Posterior cingulate gyrus (tissue), 11 donors: Measurements from ENCODE around the gene DUSP9.
"Not testable (repeated sequence)": the region's sequence is repeated elsewhere in the genome, so short reads cannot be mapped to it uniquely, and the experiment has no call there.

Source experiments
- DNase-seq, 10 donors: peaks; one replicate each; pipeline versions ENCODE4 v3.0.0 to v3.0.0-alpha.2; 2020 to 2021; ENCODE audit warnings: mixed read lengths in 3 of 10
- intact Hi-C: fragments of 100-400 bp; cut with DNase I; formaldehyde crosslinking; loops from one replicate; pipeline ENCODE4 v1.15.1; 2023

DUSP9 gene

GRCh38 chrX:153699210-153699783 lies 52.3 kb downstream of the DUSP9 start:
- intact Hi-C loops, DNase-seq: not testable (repeated sequence)

- intact Hi-C loops, DNase-seq: not testable (repeated sequence)
These were observed 52.9 kb downstream of the DUSP9 start for GRCh38 chrX:153699784-153700371.

GRCh38 chrX:153700376-153700945 lies 53.5 kb downstream of the DUSP9 start:
- DNase-seq, result no peak
- intact Hi-C loops, result no loop called here
